Fibroblast of pulmonary artery (primary cell): ENCODE data around the gene LTBP1.

Source experiments
- DNase-seq: peaks from one replicate; pipeline ENCODE4 v3.0.0-alpha.2; 2010; ENCODE audit warnings: low read depth
- H3K4me3 ChIP-seq: replicated peaks from 2 replicates; pipeline ENCODE4 v1.5.1; 2011; ENCODE audit warnings: low read depth, mild to moderate bottlenecking, control low read depth, low read length, moderate library complexity
- TF ChIP-seq, protein P1 (sequence below): IDR thresholded peaks from 2 replicates; pipeline ENCODE4 v1.5.1; 2011; ENCODE audit warnings: mild to moderate bottlenecking, control low read depth, low read length, inconsistent platforms; ENCODE audit errors: missing control alignments

The LTBP1 gene

GRCh38 chr2:32986480-32986879, 39.7 kb downstream of the LTBP1 start:
- TF ChIP-seq, protein P1, sequence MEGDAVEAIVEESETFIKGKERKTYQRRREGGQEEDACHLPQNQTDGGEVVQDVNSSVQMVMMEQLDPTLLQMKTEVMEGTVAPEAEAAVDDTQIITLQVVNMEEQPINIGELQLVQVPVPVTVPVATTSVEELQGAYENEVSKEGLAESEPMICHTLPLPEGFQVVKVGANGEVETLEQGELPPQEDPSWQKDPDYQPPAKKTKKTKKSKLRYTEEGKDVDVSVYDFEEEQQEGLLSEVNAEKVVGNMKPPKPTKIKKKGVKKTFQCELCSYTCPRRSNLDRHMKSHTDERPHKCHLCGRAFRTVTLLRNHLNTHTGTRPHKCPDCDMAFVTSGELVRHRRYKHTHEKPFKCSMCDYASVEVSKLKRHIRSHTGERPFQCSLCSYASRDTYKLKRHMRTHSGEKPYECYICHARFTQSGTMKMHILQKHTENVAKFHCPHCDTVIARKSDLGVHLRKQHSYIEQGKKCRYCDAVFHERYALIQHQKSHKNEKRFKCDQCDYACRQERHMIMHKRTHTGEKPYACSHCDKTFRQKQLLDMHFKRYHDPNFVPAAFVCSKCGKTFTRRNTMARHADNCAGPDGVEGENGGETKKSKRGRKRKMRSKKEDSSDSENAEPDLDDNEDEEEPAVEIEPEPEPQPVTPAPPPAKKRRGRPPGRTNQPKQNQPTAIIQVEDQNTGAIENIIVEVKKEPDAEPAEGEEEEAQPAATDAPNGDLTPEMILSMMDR, result no peak
- H3K4me3 ChIP-seq, result no peak overlapping the region
- DNase-seq, result no peak

- DNase-seq, result no peak
- H3K4me3 ChIP-seq, result no peak overlapping the region
- TF ChIP-seq, protein P1, result no peak
These were observed 41.8 kb downstream of the LTBP1 start for GRCh38 chr2:32988525-32988924.

GRCh38 chr2:32990556-32990955, 43.8 kb downstream of the LTBP1 start:
- no peak for DNase-seq
- TF ChIP-seq, protein P1, result no peak
- no peak overlapping the region for H3K4me3 ChIP-seq

DNA sequence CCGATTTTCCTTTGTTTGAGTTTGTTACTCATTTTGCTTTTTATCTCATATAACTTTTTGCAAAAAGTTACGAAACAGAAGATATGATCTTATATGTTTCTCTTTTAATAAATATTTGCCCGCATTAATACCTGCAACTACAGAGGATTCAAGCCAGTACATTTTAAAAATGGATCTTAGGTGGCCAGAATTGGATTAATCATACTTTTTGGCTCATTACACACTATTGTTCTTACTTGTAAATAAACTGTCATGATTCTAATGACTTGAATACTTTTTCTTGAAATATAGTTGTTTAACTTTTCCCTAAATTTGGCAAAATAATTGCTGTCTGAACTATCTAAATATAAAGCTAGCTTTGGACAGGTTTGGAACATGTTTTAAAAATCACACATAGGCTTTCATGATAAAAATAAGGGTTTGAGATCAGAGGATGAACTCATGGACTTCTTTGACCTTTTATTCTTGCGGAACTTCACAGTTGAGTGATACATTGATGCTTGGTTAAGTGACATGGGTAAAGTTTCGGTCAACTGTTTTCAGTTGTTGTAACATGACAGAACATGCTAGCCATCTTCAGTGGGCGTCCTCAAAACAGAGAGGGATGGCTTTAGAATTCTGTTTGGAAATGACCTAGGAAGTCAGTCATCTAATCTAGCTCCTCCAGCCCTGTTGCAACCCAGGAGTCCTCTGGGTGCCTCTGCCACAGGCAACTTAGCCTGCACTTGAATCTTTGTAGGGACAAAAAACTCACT, 44.5 kb downstream of the LTBP1 start:
- DNase-seq, result no peak
- TF ChIP-seq, protein P1, result no peak

GRCh38 chr2:32993005-32993539, 46.3 kb downstream of the LTBP1 start:
- no peak overlapping the region for H3K4me3 ChIP-seq
- DNase-seq, result no peak
- TF ChIP-seq, protein P1, result no peak

More for the DNA sequence above, 44.5 kb downstream of the LTBP1 start:
- H3K4me3 ChIP-seq, result no peak overlapping the region

GRCh38 chr2:32997705-32998104, 51.0 kb downstream of the LTBP1 start:
- DNase-seq, result no peak
- no peak overlapping the region for H3K4me3 ChIP-seq
- TF ChIP-seq, protein P1, result no peak

- TF ChIP-seq, protein P1, result no peak
- no peak overlapping the region for H3K4me3 ChIP-seq
- peak; percentile 17 for DNase-seq
These were observed 54.2 kb downstream of the LTBP1 start for GRCh38 chr2:33000986-33001385.
